Esophagus squamous epithelium (tissue), 5 donors: ENCODE data around the gene ASPRV1. TPM values are rescaled to one million over a fixed set of nuclear protein-coding genes. Genes with fewer than 3 reads are reported as not detected.

Experiments
- DNase-seq: peaks from one replicate; lab custom pipeline; 2025; lab: John Stamatoyannopoulos, UW
- H3K27ac ChIP-seq, 4 donors: fragments of 200-600 bp; sonication (generic); one replicate each; pipeline ENCODE4 v1.5.1; 2016 to 2019; ENCODE audit warnings: mild to moderate bottlenecking in 1 of 4
- H3K27me3 ChIP-seq, 4 donors: fragments of 200-600 bp; sonication (generic); 1 replicate in 3 of 4; 2 replicates in 1 of 4; pipeline versions ENCODE4 v1.5.1 to v1.6.0; 2017 to 2021; ENCODE audit warnings: antibody characterized with exemption in 1 of 4
- H3K36me3 ChIP-seq, 3 donors: fragments of 200-600 bp; sonication (generic); one replicate each; pipeline ENCODE4 v1.5.1; 2016 to 2019
- H3K4me1 ChIP-seq, 3 donors: fragments of 200-600 bp; sonication (generic); one replicate each; pipeline ENCODE4 v1.5.1; 2017 to 2019
- H3K4me3 ChIP-seq, 4 donors: fragments of 200-600 bp; sonication (generic); 1 replicate in 3 of 4; 2 replicates in 1 of 4; pipeline ENCODE4 v1.5.1; 2016 to 2019; ENCODE audit warnings: mild to moderate bottlenecking in 2 of 4, moderate library complexity in 1 of 4
- H3K9me3 ChIP-seq, 3 donors: fragments of 200-600 bp; sonication (generic); one replicate each; pipeline ENCODE4 v1.5.1; 2016 to 2019
- CTCF ChIP-seq, 6 experiments: fragments of 450-650 bp in 4 of 6; fragments of 200-600 bp in 2 of 6; sonication (generic) in 2 of 6; IDR thresholded peaks; one replicate each; pipeline ENCODE4 v1.5.1; 2016 to 2019; ENCODE audit warnings: antibody characterized with exemption in 6 of 6, mild to moderate bottlenecking in 4 of 6, moderate library complexity in 4 of 6
- POLR2A ChIP-seq, 4 donors: fragments of 450-650 bp; IDR thresholded peaks; one replicate each; pipeline ENCODE4 v1.6.1; 2017; ENCODE audit warnings: antibody characterized with exemption in 4 of 4, mild to moderate bottlenecking in 4 of 4, moderate library complexity in 3 of 4
- WGBS, 2 donors: methylation state at CpG; one replicate each; pipeline ENCODE4 v1.1.5; 2018; 5-methylcytosine and 5-hydroxymethylcytosine counted together
- intact Hi-C: fragments of 100-400 bp; cut with DNase I; formaldehyde crosslinking; loops from one replicate; pipeline ENCODE4 v1.15.0; 2022
- total RNA-seq, 4 donors: library from RNA; depleted of rRNA; stranded (reverse); fragments of >200 nt; gene quantifications; one replicate each; pipeline ENCODE4 v1.1.0, GENCODE V29; 2016
- donor health status: DM: yes; HTN: yes; CAD: no.

Gene ASPRV1
- total RNA-seq, 4 donors from 2014 or later = 0.18 to 1.5 (median 0.34) TPM

GRCh38 chr2:69943000-69943842 is 18.2 kb downstream of the ASPRV1 start:
- Histone ChIP-seq H3K4me1 (peaks cover 7 to 31% (median 17%) of the 10 kb centered on the region in 3 donors), H3K36me3 (peaks cover 1 to 58% (median 6%) of the 10 kb centered on the region in 3 donors), H3K27me3 (peaks cover 0 to under 1% (median 0%) of the 10 kb centered on the region in 4 donors), H3K27ac (peak overlapping the region in 1 of 4 donors; percentile 15), H3K9me3 (no peaks in the 10 kb centered on the region), H3K4me3 (no peak overlapping the region)
- intact Hi-C loops = no loop called here
- TF ChIP-seq POLR2A (IDR thresholded peaks at IDR 0.05) = no peak
- TF ChIP-seq CTCF (IDR thresholded peaks at IDR 0.05) = no peak
- WGBS, 2 donors = 79 to 89% methylated on average over 11 of the region's 11 CpGs
- DNase-seq = no peak

DNA sequence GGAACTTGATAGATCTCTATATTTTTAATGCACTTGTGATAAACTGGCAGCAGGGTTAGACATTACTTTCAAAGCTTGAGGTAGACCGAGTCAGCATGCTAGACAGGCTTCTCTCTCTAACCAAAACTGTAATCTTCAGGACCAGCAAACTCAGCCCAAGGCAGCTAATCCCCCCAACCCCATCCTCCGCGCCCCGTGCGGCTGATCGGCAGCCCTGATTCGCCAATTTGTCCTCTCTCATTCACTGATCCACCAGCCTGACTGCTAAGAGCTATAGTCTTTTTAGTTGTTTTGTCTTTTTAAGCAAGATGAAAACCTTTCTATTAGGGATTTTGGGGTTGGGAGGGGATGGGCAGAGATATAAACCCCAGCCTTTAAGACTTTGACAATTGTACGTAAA is 20.7 kb downstream of the ASPRV1 start:
- 88 to 96% methylated on average over 8 of the region's 8 CpGs for WGBS, 2 donors
- no peak for DNase-seq

GRCh38 chr2:69939722-69940121 is 21.7 kb downstream of the ASPRV1 start:
- DNase-seq = no peak
- Histone ChIP-seq H3K36me3 (peaks cover 18 to 93% (median 21%) of the 10 kb centered on the region in 3 donors), H3K27ac (no peak overlapping the region)

More for the DNA sequence above, 20.7 kb downstream of the ASPRV1 start:
- Histone ChIP-seq H3K4me3 (no peak overlapping the region), H3K27ac (no peak overlapping the region), H3K36me3 (peaks cover 14 to 84% (median 17%) of the 10 kb centered on the region in 3 donors), H3K9me3 (no peaks in the 10 kb centered on the region), H3K27me3 (no peaks in the 10 kb centered on the region), H3K4me1 (peaks cover 0 to 16% (median 6%) of the 10 kb centered on the region in 3 donors)
- intact Hi-C loops = no loop called here
- TF ChIP-seq POLR2A (IDR thresholded peaks at IDR 0.05) (no peak), CTCF (IDR thresholded peaks at IDR 0.05) (no peak)

DNA sequence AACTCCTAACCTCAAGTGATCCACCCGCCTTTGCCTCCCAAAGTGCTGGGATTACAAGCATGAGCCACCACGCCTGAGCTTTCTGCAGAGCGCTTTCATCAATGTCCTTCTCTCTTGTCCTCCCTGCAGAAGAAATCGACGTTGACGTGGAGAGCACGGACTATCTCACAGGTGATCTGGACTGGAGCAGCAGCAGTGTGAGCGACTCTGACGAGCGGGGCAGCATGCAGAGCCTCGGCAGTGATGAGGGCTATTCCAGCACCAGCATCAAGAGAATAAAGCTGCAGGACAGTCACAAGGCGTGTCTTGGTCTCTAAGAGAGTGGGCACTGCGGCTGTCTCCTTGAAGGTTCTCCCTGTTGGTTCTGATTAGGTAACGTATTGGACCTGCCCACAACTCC is 23.5 kb downstream of the ASPRV1 start:
- 92 to 98% methylated on average over 5 to 6 of the region's 14 CpGs for WGBS, 2 donors
- H3K4me1 ChIP-seq = peaks cover 0 to 20% (median 10%) of the 10 kb centered on the region in 3 donors
- H3K9me3 ChIP-seq = no peaks in the 10 kb centered on the region
- no peak overlapping the region for H3K27ac ChIP-seq
- no peaks in the 10 kb centered on the region for H3K27me3 ChIP-seq
- no peak for DNase-seq
- H3K36me3 ChIP-seq = peaks cover 18 to 85% (median 21%) of the 10 kb centered on the region in 3 donors
- intact Hi-C loops = no loop called here
- H3K4me3 ChIP-seq = no peak overlapping the region
- TF ChIP-seq CTCF (IDR thresholded peaks at IDR 0.05) = no peak
- no peak for TF ChIP-seq POLR2A (IDR thresholded peaks at IDR 0.05)

More at GRCh38 chr2:69939722-69940121, 21.7 kb downstream of the ASPRV1 start:
- 78 to 86% methylated on average over 14 of the region's 14 CpGs for WGBS, 2 donors
- Histone ChIP-seq H3K9me3 (no peaks in the 10 kb centered on the region), H3K4me3 (no peak overlapping the region), H3K4me1 (peaks cover 0 to 8% (median 0%) of the 10 kb centered on the region in 3 donors), H3K27me3 (no peaks in the 10 kb centered on the region)
- intact Hi-C loops = no loop called here
- TF ChIP-seq CTCF (IDR thresholded peaks at IDR 0.05) (no peak), POLR2A (IDR thresholded peaks at IDR 0.05) (no peak)

- H3K27ac ChIP-seq = no peak overlapping the region
- no peak overlapping the region for H3K4me3 ChIP-seq
- H3K9me3 ChIP-seq = no peaks in the 10 kb centered on the region
- TF ChIP-seq POLR2A (IDR thresholded peaks at IDR 0.05) = no peak
- no peak for TF ChIP-seq CTCF (IDR thresholded peaks at IDR 0.05)
- intact Hi-C loops = no loop called here
- 87 to 91% methylated on average over 5 to 11 of the region's 11 CpGs for WGBS, 2 donors
- no peaks in the 10 kb centered on the region for H3K27me3 ChIP-seq
- H3K36me3 ChIP-seq = peaks cover 18 to 79% (median 21%) of the 10 kb centered on the region in 3 donors
- no peak for DNase-seq
- peaks cover 0 to 23% (median 10%) of the 10 kb centered on the region in 3 donors for H3K4me1 ChIP-seq
Observed at GRCh38 chr2:69936906-69937305, 24.5 kb downstream of the ASPRV1 start.
